ENCODE data around the gene RCAN3.

RCAN3 gene

DNA sequence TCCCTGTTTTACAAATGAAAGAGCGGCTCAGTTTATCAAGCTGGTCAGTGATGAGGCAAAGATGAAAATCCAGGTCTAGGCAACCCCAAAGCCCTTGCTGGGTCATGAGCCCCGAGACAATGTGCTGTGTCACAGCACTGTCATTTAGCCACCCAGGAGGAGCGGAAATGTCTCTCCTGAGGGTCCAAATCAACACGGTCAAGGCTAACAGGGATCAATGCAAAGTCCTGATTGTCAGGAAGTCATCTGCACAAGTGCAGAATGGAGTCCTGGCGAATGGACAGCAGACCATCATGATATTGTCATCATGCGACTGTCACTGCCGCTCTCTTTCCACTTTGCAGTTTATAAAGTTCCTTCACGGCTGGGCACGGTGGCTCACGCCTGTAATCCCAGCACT lies 83.5 kb downstream of the RCAN3 start:
- DNase-seq: no peak

DNA sequence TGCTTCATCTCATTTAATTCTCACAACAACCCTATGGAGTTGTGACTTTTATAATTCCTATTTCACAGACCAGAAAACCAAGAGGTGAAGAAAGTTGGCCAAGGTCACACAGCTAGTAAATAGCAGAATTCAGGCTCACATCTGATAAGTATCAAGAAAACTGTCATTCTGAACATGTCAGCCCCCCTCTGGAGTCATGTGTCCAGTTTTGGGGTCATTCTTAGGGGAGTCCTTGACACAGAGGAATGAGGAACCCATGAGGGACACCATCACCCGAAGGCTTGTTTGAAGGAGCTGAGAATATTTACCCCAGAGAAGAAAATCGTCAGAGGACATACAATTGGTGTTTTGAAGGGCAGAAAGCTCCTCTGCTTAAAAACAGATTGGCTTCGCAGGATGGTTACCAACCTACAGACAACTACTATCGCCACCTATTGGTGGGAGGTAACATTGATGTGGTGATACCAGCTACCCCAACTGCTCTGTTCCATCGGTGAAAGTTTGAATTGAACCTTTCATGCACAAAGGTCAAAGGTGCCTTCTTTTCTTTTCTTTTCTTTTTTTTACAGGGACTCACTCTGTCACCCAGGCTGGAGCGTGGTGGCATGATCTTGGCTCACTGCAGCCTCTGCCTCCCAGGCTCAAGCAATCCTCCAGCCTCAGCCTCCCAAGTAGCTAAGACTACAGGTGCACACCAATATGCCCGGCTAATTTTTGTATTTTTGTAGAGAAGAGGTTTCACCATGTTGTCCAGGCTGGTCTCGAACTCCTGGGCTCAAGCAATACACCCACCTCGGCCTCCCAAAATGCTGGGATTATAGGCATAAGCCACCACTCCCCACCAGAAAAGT lies 84.6 kb downstream of the RCAN3 start:
- DNase-seq: peak; percentile 6

DNA sequence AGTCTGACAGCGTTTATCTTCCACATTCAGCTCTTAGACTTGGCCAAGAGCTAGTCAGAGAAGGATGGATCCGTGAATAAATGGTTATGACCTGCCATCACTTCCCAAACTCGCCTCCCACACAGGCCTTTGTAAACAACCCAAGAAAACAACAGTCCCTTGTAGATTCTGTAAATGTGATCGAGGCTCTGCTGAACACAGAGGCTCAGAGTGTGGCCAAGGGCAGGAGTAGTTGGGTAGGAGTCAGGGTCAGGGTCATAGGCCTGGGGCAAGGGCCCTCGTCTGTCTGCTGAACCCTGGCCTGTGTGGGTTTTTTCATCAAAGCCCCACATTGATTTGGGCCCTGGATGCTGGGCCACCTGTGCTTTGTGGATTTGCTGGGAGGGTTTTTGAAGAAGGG lies 85.9 kb downstream of the RCAN3 start:
- DNase-seq: no peak

DNA sequence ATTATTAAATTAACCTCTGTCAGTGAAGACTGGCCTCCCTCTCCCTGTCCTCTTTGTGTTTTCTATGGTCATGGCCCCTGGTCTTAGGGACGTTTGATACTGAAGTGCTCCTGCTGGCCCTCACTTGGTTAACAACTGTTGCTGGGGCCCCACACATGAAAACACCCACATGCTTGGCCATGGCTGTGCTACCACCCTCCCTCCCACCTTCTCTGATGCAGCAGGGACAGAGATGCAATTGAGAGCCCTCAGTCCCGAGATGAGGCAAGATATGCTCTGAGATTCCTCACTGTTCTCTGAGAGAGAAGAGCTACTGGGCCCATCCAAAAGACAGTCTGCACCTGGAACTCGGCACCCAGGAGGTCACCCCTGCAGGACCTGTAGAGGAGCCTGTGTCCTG lies 86.6 kb downstream of the RCAN3 start:
- no peak for DNase-seq
